KBM-7 (cell line): ENCODE results near the gene ZFX.
"Not testable (repeated sequence)": the region's sequence is repeated elsewhere in the genome, so short reads cannot be mapped to it uniquely, and the experiment has no call there.

Source experiments
- DNase-seq: peaks from one replicate; pipeline ENCODE4 v3.0.0-alpha.2; 2015
- in situ Hi-C: fragments of 300-500 bp; cut with MboI; formaldehyde crosslinking; loops from 2 replicates; pipeline ENCODE4 v1.14.3; 2020; ENCODE audit warnings: low sequenced_read_pairs, low pct_unique_long_range_greater_than_20kb, mixed read lengths

The ZFX gene

GRCh38 chrX:24150051-24150790 is 692 bp downstream of the ZFX start:
- in situ Hi-C loops: no loop called here
- peak; percentile 85 for DNase-seq

DNA sequence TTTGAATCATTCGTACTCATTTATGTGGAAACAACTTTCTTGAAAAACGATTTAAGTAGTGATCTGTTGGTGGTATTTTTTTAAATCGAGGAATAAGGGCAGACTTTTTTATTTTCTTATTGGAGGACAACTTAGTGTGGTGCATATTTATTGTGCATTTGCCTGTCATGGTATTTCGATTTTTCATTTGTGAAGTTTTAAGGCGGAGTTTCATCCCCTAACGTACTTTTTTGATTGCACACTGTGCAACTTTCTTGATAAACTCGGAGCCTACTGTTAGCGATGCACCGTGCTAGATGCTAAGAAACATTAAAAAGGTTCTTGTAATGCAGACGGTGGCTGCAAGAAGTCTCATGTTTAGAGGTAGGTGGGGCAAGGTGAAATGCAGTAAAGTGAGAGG is 1.4 kb downstream of the ZFX start:
- no peak for DNase-seq
- in situ Hi-C loops: no loop called here

- no peak for DNase-seq
- in situ Hi-C loops: no loop called here
Measured at GRCh38 chrX:24151513-24151912, 2.0 kb downstream of the ZFX start.

DNA sequence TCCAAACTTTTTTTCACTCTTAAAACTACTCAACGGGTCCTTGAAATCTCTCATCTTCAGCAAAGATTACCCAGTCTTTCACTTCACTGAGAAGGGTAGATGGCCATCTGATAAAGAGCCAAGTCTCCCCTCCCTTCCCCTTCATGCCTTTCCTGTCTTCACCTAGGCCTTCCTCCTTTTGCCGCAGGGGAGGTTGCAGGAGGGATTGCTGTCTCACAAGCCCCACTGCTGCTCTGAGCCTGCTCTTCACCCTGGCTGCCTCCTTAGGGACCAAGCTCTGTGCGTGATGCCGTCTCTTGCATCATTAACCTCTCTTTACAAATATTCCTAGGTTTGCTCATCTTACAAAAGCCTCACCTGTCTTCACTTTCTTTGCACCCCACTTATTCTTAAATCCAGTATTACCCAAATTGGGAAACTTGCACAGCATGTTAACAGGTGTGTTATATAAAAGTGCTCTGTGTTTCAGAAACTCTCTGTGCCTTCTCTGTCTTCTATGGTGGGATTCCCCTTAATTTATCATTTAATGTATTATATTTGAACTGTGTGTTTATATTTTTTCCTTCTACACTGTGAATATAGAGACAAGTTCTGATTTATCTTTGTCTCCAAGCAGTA is 3.8 kb downstream of the ZFX start:
- peak; percentile 81 for DNase-seq
- in situ Hi-C loops: no loop called here

GRCh38 chrX:24153796-24154189 is 4.3 kb downstream of the ZFX start:
- in situ Hi-C loops: no loop called here
- no peak for DNase-seq

GRCh38 chrX:24154490-24155034 is 5.0 kb downstream of the ZFX start:
- in situ Hi-C loops: no loop called here
- no peak for DNase-seq

DNA sequence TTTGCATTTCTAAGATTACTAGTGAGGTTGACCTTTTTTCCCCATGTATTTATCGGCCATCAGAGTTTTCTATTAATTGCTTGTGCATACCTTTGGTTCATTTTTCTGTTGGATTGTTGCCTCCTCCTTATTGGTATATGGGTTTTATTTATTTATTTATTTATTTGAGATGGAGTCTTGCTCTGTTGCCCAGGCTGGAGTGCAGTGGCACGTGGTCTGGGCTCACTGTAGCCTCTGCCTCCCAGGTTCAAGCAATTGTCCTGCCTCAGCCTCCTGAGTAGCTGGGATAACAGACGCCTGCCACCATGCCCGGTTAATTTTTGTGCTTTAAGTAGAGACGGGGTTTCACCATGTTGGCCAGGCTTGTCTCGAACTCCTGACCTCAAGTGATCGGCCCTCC is 6.2 kb downstream of the ZFX start:
- in situ Hi-C loops, DNase-seq: not testable (repeated sequence)

DNA sequence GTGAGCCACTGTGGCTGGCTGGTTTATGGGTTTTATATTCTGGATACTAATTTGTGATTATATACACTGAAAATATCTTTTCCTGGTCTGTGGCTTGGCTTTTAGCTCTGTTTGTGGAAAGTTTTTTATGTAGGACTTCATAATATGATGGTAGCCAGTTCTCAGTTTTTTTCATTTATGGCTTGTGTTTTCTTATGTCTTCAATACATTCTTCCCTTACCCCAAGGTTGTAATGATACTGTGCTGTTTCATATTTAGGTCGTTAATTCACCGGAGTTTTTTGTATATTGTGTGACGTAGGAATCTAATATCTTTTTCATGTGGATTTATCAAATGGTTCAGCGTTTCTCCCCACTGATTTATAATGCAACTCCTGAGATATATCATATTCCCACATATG is 6.6 kb downstream of the ZFX start:
- DNase-seq: no peak
- in situ Hi-C loops: no loop called here

- in situ Hi-C loops: no loop called here
Measured at GRCh38 chrX:24158881-24159280, 9.4 kb downstream of the ZFX start.

DNA sequence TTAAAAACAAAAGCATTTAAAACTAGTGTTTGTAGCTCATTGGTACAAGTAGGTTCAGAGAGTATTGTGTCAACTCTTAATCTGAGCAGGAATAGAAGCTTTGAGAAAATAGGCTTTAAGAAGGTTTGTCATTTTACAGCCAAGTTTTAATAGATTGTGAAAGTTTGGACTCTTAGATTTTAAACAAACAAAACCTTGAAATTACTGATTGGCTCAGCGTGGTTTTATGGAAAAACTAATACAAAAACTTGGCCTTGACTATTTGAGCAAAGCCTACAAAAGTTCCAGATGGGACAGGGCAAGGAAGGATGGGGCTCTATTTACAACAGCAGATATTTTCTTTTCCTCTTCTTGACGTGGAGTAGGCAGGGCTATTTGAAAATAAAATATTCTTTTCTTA is 16.5 kb downstream of the ZFX start:
- in situ Hi-C loops: no loop called here
- no peak for DNase-seq

More at GRCh38 chrX:24158881-24159280, 9.4 kb downstream of the ZFX start:
- DNase-seq: no peak

DNA sequence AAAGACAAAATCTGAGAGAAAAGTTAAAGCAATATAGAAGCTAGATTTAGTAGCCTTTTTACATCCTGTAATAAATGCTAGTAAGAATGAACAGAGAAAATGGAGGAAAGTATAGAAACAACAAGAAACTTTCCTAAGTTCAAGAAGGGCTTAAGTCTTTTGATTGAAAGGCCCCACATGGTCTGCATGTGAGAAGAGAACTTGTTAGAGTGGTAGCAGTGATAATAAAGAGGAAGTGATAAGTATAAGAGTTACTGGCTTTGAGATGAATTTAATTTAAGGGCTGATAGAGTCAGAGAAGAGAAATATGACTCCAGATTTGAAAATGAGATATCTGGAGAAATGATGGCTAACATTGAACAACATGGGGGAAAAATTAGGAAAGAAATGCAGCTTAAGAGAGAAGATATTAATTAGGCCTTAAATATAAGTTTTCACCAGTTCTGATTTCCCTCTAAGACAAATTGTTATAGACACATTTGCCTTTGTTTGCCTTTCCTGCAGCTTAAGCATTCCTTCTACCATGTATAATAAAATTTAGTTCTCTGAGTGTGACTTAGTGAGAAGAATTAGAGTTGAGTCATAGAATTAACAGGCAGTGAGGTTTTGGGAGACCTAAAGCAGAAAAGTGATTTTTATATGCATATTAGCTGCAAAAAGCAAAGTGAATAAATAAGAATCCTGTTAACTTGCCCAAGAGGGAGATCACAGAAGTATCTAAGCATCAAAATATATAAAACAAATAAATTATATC is 18.4 kb downstream of the ZFX start:
- in situ Hi-C loops: no loop called here
- peak; percentile 48 for DNase-seq

GRCh38 chrX:24168807-24169206 is 19.3 kb downstream of the ZFX start:
- in situ Hi-C loops: no loop called here

DNA sequence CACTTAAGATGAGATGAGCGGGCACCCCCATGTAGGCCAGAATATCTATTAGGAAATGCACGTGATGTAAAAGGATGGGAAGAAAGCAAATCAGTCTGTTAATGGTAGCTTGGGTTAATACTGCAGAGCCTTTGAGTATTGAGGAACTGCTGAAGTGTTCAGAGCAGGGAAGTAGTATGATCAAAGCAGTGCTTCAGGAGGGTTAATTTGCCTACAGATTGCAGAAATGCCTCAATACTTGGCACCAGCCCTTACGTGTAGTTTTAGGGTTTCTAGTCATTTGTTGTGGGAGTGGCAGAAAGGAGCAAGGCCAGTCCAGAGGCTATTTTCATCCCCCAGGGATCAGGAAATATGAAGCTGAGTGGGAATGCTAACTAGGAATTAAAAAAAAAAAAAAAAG is 19.7 kb downstream of the ZFX start:
- in situ Hi-C loops: no loop called here
- DNase-seq: peak; percentile 28

More at GRCh38 chrX:24168807-24169206, 19.3 kb downstream of the ZFX start:
- no peak for DNase-seq

GRCh38 chrX:24173115-24173847 is 23.8 kb downstream of the ZFX start:
- DNase-seq: peak; percentile 16
- in situ Hi-C loops: no loop called here

GRCh38 chrX:24175276-24175675 is 25.7 kb downstream of the ZFX start:
- in situ Hi-C loops: no loop called here
- DNase-seq: no peak

- in situ Hi-C loops: no loop called here
- no peak for DNase-seq
Measured at GRCh38 chrX:24178441-24178840, 28.9 kb downstream of the ZFX start.

DNA sequence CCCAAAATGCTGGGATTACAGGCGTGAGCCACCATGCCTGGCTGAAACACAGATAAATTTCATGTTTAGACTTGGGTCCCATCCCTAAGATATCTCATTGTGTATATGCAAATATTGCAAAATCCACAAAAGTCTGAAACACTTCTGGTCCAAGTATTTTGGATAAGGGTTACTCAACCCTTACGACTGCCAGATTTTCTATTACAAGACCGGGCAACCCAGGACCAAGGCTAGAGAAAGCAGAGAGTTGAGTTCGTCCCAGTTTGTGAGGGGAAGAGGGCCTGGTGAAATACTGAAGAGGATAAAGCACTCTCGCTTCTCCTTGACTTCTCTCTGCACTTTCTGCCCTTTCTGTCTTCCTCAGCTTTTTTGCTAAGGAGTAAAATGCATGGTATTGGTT is 34.5 kb downstream of the ZFX start:
- DNase-seq: no peak
- in situ Hi-C loops: no loop called here

DNA sequence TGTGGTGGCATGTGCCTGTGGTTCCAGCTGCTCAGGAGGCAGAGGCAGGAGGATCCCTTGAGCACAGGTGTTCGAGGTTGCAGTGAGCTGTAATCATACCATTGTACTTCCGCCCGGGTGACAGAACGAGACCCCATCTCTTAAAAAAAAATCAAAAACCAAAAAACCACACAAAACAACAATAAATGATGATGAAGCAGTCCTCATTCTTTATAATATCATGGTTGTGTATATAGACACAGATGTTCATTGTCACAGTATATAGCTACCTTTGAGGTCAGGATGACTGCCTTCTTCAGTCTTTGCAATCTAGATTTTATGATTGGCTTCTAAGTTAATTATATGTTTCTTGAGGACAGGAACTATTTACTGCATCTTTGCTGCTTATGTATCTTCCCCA is 37.0 kb downstream of the ZFX start:
- DNase-seq: no peak
- in situ Hi-C loops: no loop called here

DNA sequence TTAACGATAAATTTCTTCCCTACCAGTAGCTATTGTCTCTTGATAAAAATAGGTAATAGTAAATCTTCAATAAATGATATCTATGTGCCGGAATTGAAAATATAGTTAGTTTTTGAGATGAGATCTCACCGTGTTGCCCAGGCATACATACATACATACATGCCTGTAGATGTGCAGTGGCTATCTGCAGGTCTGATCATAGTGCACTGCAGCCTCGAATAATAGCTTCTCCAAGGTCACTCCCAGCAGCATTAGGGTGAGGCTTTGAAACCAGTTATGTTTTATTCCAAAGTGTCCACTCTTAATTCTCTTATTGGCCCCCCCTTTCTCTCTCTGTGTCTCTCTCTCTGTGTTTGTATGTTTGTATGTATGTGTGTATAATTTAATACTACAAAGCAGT is 37.5 kb downstream of the ZFX start:
- in situ Hi-C loops: no loop called here

More for the DNA sequence above, 37.5 kb downstream of the ZFX start:
- DNase-seq: no peak
